Measurements from ENCODE around the gene PNPLA1. TPM values are rescaled to one million over a fixed set of nuclear protein-coding genes. Genes with fewer than 3 reads are reported as not detected.
A peak's percentile ranks its signal among the peaks of the same experiment; 100 is the strongest.

PNPLA1 gene
- total RNA-seq, 1 experiment from 2014 or later, result 0.17 TPM

- H3K79me2 ChIP-seq (ENCODE audit: low read depth), result no peaks in the 10 kb centered on the region
- H3F3A ChIP-seq (ENCODE audit: insufficient read depth, low read depth), result peaks cover 18% of the 10 kb centered on the region; the same call in 1 of the 2 replicates
- no peaks in the 10 kb centered on the region for H3K9me3 ChIP-seq (ENCODE audit: insufficient read depth, low read depth)
- no peaks in the 10 kb centered on the region for H3K9me2 ChIP-seq (ENCODE audit: insufficient read depth)
- intact Hi-C loops (cut with micrococcal nuclease; ENCODE audit: unreplicated experiment), result no loop called here
- no TSS peak for BruUV-seq (replicated peaks)
- peaks cover 19% of the 10 kb centered on the region for H3K4me1 ChIP-seq (replicated peaks; ENCODE audit: insufficient read depth)
- no peak for TF ChIP-seq CTCF (conservative IDR thresholded peaks at IDR 0.05)
- TF ChIP-seq EZH2 (IDR thresholded peaks at IDR 0.05; ENCODE audit: low read depth), result no peak
- no peak for DNase-seq
- POLR2A ChIA-PET (ENCODE audit: unreplicated experiment), result interaction anchor here (0.6 kb wide), 1 partner anchor 204 kb away, joined by 4 read pairs; no protein-coding TSS in a partner anchor
- H3K4me3 ChIP-seq, result no peak overlapping the region
- H3K27me3 ChIP-seq (ENCODE audit: insufficient read depth, low read depth), result no peaks in the 10 kb centered on the region
- H2AFZ ChIP-seq, result 0 out of 2 replicates have a peak overlapping the region, but pooled peaks have one; percentile 59
- H3K27ac ChIP-seq, result no peak overlapping the region
- no peaks in the 10 kb centered on the region for H3K36me3 ChIP-seq (ENCODE audit: low read depth)
- H3K4me2 ChIP-seq, result peak overlapping the region; percentile 43
- no peaks in the 10 kb centered on the region for H4K20me1 ChIP-seq (ENCODE audit: insufficient read depth)
- CTCF ChIA-PET, result no interaction called here
These were observed 65.8 kb downstream of the PNPLA1 start for GRCh38 chr6:36335465-36336207.

GRCh38 chr6:36336208-36336710 lies 66.4 kb downstream of the PNPLA1 start:
- ChIA-PET POLR2A (ENCODE audit: unreplicated experiment) (no interaction called here), CTCF (no interaction called here)
- no peak overlapping the region for H3K4me3 ChIP-seq

GRCh38 chr6:36336779-36337241 lies 67.0 kb downstream of the PNPLA1 start, which contains the start of gene BNIP5:
Gene BNIP5, minus strand, starts transcription at chr6:36336888. Its CDS starts 6,198 bp downstream, at chr6:36330690.
- Histone ChIP-seq H3K36me3 (ENCODE audit: low read depth) (no peaks in the 10 kb centered on the region), H2AFZ (no peak within 1 kb of the TSS), H3K9me3 (ENCODE audit: insufficient read depth, low read depth) (no peaks in the 10 kb centered on the region), H3K4me1 (replicated peaks; ENCODE audit: insufficient read depth) (peaks cover 22% of the 10 kb centered on the region), H3K79me2 (ENCODE audit: low read depth) (no peaks in the 10 kb centered on the region), H4K20me1 (ENCODE audit: insufficient read depth) (no peaks in the 10 kb centered on the region), H3K27me3 (ENCODE audit: insufficient read depth, low read depth) (no peaks in the 10 kb centered on the region), H3K9me2 (ENCODE audit: insufficient read depth) (no peaks in the 10 kb centered on the region), H3K4me2 (no peak within 1 kb of the TSS), H3K27ac (no peak within 1 kb of the TSS), H3F3A (ENCODE audit: insufficient read depth, low read depth) (peaks cover 18% of the 10 kb centered on the region; the same call in 1 of the 2 replicates), H3K4me3 (no peak within 1 kb of the TSS)
- ChIA-PET POLR2A (ENCODE audit: unreplicated experiment) (interaction anchor here (0.5 kb wide), 1 partner anchor 81 kb away, joined by 3 read pairs; no protein-coding TSS in a partner anchor), CTCF (interaction anchor here (0.6 kb wide), 1 partner anchor 44 kb away, joined by 7 read pairs; no protein-coding TSS in a partner anchor)
- TF ChIP-seq EZH2 (IDR thresholded peaks at IDR 0.05; ENCODE audit: low read depth) (no peak), CTCF (conservative IDR thresholded peaks at IDR 0.05) (no peak)
- DNase-seq, result no peak
- BruUV-seq (replicated peaks), result no TSS peak
- intact Hi-C loops (cut with micrococcal nuclease; ENCODE audit: unreplicated experiment), result no loop called here

More at GRCh38 chr6:36336208-36336710, 66.4 kb downstream of the PNPLA1 start:
- H3K4me1 ChIP-seq (replicated peaks; ENCODE audit: insufficient read depth), result peaks cover 22% of the 10 kb centered on the region
- H3K9me2 ChIP-seq (ENCODE audit: insufficient read depth), result no peaks in the 10 kb centered on the region
- no TSS peak for BruUV-seq (replicated peaks)
- no peaks in the 10 kb centered on the region for H3K9me3 ChIP-seq (ENCODE audit: insufficient read depth, low read depth)
- H3K36me3 ChIP-seq (ENCODE audit: low read depth), result no peaks in the 10 kb centered on the region
- TF ChIP-seq CTCF (conservative IDR thresholded peaks at IDR 0.05) (no peak), EZH2 (IDR thresholded peaks at IDR 0.05; ENCODE audit: low read depth) (no peak)
- intact Hi-C loops (cut with micrococcal nuclease; ENCODE audit: unreplicated experiment), result no loop called here
- H3F3A ChIP-seq (ENCODE audit: insufficient read depth, low read depth), result peaks cover 18% of the 10 kb centered on the region; the same call in 1 of the 2 replicates
- no peaks in the 10 kb centered on the region for H4K20me1 ChIP-seq (ENCODE audit: insufficient read depth)
- DNase-seq, result no peak
- H2AFZ ChIP-seq, result no peak overlapping the region
- no peaks in the 10 kb centered on the region for H3K27me3 ChIP-seq (ENCODE audit: insufficient read depth, low read depth)
- no peak overlapping the region for H3K27ac ChIP-seq
- no peak overlapping the region for H3K4me2 ChIP-seq
- H3K79me2 ChIP-seq (ENCODE audit: low read depth), result no peaks in the 10 kb centered on the region
